Fibroblast of villous mesenchyme (primary cell): ENCODE measurements around the gene TEX264. TPM values are rescaled to one million over a fixed set of nuclear protein-coding genes. Genes with fewer than 3 reads are reported as not detected.

ENCODE experiments used
- DNase-seq: peaks from one replicate; pipeline ENCODE4 v3.0.0-alpha.2; 2010; ENCODE audit warnings: low read depth
- H3K4me3 ChIP-seq: 2 replicates; pipeline ENCODE4 v1.5.1; 2011; ENCODE audit warnings: low read depth, mild to moderate bottlenecking, low read length
- total RNA-seq: library from RNA; depleted of rRNA; stranded (reverse); fragments of >200 nt; gene quantifications from 2 replicates; pipeline ENCODE4 v1.2.3, GENCODE V29; 2012
- TF ChIP-seq, protein P1 (sequence below): IDR thresholded peaks from 2 replicates; pipeline ENCODE4 v1.5.1; 2012; ENCODE audit warnings: low read depth, mild to moderate bottlenecking, low read length; ENCODE audit not compliant: insufficient read depth

The TEX264 gene
- total RNA-seq, 1 donor: 37.6 TPM

GRCh38 chr3:51718547-51719409, 47.7 kb downstream of the TEX264 start:
- DNase-seq: peak; percentile 39
- TF ChIP-seq, protein P1, sequence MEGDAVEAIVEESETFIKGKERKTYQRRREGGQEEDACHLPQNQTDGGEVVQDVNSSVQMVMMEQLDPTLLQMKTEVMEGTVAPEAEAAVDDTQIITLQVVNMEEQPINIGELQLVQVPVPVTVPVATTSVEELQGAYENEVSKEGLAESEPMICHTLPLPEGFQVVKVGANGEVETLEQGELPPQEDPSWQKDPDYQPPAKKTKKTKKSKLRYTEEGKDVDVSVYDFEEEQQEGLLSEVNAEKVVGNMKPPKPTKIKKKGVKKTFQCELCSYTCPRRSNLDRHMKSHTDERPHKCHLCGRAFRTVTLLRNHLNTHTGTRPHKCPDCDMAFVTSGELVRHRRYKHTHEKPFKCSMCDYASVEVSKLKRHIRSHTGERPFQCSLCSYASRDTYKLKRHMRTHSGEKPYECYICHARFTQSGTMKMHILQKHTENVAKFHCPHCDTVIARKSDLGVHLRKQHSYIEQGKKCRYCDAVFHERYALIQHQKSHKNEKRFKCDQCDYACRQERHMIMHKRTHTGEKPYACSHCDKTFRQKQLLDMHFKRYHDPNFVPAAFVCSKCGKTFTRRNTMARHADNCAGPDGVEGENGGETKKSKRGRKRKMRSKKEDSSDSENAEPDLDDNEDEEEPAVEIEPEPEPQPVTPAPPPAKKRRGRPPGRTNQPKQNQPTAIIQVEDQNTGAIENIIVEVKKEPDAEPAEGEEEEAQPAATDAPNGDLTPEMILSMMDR: peak; percentile 68
- no peak overlapping the region for H3K4me3 ChIP-seq

DNA sequence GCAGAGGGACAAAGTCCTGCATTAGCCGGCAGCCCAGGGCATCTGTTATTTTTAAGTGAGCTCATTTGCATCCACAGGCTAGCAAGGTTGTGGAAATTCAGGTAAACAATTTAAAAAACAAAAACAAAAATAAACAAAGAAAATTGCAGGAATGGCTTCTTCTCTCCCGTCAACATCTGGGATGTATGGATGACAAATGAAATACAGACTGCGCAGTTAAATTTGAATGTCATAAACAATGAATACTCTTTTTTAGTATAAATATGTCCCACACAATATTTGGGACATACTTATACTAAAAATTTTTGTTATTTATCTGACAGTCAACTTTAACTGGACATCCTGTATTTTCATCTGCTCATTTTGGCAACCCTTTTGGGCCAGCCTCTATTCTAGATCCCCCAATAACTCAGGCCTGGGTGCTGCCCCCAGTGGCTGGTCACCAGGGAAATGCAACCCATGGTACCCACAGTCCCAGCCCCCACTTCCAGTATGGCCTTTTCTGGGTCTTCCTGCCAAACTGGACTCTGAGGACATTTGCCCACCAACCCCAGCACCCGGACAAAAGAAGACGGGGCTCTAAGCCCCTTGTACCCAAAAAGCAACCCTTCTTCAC, 48.5 kb downstream of the TEX264 start:
- no peak overlapping the region for H3K4me3 ChIP-seq
- TF ChIP-seq, protein P1: peak; percentile 11
- DNase-seq: no peak

- DNase-seq: no peak
- no peak overlapping the region for H3K4me3 ChIP-seq
- TF ChIP-seq, protein P1: no peak
Measured at GRCh38 chr3:51720292-51721061, 49.4 kb downstream of the TEX264 start.

GRCh38 chr3:51721062-51721745, 50.2 kb downstream of the TEX264 start:
- DNase-seq: no peak
- no peak overlapping the region for H3K4me3 ChIP-seq

DNA sequence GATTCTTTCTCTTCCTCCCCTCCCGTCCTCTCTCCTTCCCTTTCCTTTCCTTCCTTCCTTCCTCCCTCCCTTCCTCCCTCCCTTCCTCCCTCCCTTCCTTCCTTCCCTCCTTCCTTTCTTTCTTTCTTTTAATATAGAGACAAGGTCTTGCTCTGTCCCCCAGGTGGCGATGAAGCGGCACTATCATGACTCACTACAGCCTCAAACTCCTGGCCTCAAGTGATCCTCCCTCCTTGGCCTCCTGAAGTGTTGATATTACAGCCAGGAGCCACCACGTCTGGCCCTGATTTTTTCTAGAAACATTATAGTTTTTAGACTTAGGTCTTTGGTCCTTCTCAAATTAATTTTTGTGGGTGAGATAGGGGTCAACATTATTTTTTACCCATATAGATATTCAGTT, 51.3 kb downstream of the TEX264 start:
- DNase-seq: no peak
- H3K4me3 ChIP-seq: no peak overlapping the region
- TF ChIP-seq, protein P1: no peak

More at GRCh38 chr3:51721062-51721745, 50.2 kb downstream of the TEX264 start:
- TF ChIP-seq, protein P1: no peak

GRCh38 chr3:51727500-51727899, 56.4 kb downstream of the TEX264 start:
- no peak overlapping the region for H3K4me3 ChIP-seq
- DNase-seq: no peak
- TF ChIP-seq, protein P1: no peak
